Esophagus muscularis mucosa (tissue), 4 donors: ENCODE data around the gene ACOT12.

Experiments
- EP300 ChIP-seq: sonication (generic); formaldehyde crosslinking; IDR thresholded peaks from one replicate; pipeline ENCODE4 v1.6.1; 2017; ENCODE audit warnings: antibody characterized with exemption
- POLR2A ChIP-seq: fragments of 450-650 bp; IDR thresholded peaks from one replicate; pipeline ENCODE4 v1.6.1; 2017; ENCODE audit warnings: antibody characterized with exemption, moderate library complexity, mild to moderate bottlenecking, low read depth
- POLR2AphosphoS5 ChIP-seq, 2 donors: sonication (generic); formaldehyde crosslinking; IDR thresholded peaks; one replicate each; pipeline ENCODE4 v1.6.1; 2017; ENCODE audit warnings: antibody characterized with exemption in 2 of 2
- TF ChIP-seq, protein P1 (sequence below), 3 experiments: fragments of 200-600 bp in 2 of 3; fragments of 450-650 bp in 1 of 3; sonication (generic) in 2 of 3; IDR thresholded peaks; one replicate each; pipeline ENCODE4 v1.5.1; 2017 to 2019; ENCODE audit warnings: antibody characterized with exemption in 3 of 3, mild to moderate bottlenecking in 2 of 3, moderate library complexity in 1 of 3

- TF ChIP-seq, protein P1, sequence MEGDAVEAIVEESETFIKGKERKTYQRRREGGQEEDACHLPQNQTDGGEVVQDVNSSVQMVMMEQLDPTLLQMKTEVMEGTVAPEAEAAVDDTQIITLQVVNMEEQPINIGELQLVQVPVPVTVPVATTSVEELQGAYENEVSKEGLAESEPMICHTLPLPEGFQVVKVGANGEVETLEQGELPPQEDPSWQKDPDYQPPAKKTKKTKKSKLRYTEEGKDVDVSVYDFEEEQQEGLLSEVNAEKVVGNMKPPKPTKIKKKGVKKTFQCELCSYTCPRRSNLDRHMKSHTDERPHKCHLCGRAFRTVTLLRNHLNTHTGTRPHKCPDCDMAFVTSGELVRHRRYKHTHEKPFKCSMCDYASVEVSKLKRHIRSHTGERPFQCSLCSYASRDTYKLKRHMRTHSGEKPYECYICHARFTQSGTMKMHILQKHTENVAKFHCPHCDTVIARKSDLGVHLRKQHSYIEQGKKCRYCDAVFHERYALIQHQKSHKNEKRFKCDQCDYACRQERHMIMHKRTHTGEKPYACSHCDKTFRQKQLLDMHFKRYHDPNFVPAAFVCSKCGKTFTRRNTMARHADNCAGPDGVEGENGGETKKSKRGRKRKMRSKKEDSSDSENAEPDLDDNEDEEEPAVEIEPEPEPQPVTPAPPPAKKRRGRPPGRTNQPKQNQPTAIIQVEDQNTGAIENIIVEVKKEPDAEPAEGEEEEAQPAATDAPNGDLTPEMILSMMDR (IDR thresholded peaks at IDR 0.05): no peak
- no peak for TF ChIP-seq POLR2A
- TF ChIP-seq POLR2AphosphoS5 (IDR thresholded peaks at IDR 0.05): no peak
- TF ChIP-seq EP300: no peak
Measured at GRCh38 chr5:81335946-81336345, 58.0 kb downstream of the ACOT12 start.
